ENCODE results near the gene ZNF275.
A peak's percentile ranks its signal among the peaks of the same experiment; 100 is the strongest.
"Not testable (repeated sequence)": the region's sequence is repeated elsewhere in the genome, so short reads cannot be mapped to it uniquely, and the experiment has no call there.

ZNF275 gene

DNA sequence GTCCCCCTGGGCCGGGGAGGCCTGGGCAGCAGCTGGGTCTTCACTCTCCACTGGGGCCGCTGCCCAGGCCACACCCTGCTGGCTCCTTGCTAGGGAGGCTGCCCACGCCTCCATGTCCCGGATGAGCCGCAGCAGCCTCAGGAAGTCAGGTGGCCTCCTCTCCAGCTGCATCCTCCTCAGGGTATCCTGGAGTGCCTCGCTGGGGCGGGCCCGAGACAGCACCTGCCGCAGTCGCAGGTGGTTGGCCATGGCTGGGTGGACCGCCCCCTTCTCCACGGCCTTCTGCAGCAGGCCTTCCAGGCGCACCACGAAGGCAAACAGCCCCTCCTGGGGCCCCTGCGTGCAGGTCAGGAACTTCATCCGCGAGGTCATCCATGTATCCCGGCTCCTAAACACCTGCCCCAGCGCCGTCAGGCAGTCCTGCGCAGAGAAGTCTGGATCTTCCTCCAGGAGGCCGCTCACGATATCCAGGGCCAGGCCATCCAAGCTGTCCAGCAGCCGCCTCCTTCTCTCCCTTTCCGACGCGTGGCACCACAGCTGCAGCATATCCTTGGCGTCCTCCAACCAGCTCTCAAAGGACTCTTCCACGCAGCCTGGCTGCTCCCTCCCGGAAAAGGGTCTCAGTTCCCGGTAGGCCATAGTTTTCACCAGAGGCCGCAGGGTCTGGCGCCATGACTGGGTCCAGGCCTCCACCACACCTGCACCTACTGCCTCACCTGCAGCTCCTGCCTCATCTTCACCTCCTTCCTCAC is 14.5 kb upstream of the ZNF275 start:
- peak; percentile 0 for DNase-seq

DNA sequence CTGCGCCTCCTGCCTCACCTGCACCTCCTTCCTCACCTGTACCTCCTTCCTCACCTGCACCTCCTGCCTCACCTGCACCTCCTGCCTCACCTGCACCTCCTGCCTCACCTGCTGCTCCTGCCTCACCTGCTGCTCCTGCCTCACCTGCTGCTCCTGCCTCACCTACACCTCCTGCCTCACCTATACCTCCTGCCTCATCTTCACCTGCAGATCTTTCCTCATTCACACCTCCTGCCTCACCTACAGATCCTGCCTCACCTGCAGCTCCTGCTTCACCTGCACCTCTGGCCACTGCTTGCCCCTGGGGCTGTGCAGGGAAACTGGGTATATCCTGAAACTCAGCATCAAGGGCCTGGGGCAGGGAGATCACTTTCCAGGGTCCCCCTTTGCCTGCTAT is 13.9 kb upstream of the ZNF275 start:
- DNase-seq = not testable (repeated sequence)

DNA sequence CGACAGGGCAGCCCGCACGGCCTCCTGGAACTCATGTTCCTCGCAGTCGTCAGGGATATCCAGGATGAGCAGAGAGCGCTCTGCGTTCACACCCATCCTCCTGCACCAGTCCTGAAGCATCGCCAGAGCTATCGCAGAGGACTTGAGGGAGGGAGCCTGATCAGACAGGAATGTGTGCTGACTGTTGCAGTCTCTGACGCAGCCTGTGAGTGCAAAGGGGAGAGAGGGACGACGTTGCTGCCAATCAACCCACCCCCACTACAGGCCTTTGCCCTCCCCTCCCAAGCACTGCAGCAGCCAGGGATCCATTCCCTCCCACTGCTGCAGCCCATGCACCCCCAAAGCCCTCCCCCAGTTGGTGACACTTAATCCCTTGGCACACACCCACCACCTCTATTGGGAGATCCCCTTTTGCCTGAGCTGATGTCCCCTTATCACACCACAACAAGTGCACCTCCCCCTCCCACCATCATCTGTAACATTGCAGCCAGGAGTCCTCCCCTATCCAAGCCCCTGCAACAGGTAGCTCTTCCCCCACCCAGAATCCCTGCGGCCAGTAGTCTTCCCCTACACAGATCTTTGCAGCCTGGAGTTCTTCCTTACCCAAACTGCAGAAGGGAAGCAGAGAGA is 13.3 kb upstream of the ZNF275 start:
- no peak for DNase-seq

DNA sequence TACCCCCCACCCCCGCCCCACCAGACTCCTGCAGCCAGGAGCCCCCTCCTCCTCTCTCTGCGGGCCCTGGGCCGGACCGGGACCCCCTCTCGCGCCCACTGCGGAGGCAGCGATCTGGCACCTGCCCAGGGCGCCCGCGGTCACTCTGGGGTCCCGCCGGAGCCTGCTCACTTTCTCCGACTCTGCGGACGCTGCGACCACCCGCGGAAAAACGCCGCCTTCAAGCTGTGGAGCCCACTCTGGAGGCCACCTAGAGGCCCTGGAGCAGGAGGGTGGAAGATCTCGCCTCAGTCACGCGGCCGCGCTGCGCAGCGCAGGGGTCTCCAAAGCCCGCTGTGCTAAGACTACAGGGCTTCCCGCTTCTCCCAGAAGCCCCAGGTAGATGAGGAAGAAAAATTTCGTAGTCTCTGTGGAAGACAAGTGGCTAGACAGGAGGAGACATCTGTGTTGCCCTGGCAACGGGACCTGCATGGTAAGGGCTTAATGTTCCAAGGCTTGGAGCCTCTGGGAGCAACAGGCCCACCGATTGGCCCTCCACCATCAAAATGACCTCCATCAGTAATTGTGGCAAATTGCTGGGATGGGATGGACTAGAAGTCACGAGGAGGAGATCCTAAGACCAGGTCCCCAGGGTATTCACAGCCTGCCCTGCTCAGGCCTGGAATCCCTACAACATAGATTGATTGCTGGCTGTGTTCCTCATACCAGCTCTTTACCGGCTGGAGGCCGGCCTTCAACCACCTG is 12.4 kb upstream of the ZNF275 start, which contains the start of gene PNMA6F:
Gene PNMA6F (minus strand): TSS at position 387 of the 744 bp plus-strand sequence. CDS start 1,093 bp downstream, outside the sequence.
- DNase-seq = peak; percentile 37

DNA sequence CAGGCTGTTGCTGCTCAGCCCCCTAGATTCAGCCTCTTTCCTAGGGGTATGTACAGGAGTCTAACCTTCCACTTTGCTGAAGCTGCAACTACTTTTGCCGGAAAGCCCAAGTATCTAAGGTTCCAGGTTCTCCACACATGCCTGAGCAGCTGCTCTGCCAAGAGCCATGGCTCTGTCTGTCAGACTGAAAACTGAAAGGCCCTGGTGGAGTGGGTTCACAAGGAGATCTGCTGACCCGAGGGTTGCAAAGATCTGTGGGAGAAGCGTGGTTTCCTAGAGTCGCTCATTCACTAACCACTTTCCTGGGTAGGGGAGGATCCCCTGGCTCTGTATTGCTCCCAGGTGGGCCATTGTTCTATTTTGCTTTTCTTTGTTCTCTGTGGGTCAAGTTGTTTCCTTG is 6.4 kb upstream of the ZNF275 start:
- DNase-seq = no peak

DNA sequence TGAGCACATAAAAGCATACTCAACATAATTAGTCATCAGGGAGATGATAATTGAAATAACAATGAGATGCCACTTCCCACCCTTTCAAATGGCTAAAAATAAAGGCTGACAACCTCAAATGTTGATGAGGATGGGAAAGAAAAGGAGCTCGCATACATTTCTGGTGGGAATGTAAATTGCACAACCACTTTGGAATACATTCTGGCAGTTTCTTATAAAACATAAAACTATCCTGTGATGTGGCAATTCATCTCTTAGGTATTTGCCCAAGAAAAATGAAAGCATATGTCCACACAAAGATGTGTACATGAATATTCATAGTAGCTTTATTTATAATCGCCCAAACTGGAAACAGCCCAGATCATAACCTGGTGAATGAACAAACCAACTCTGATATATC is 687 bp upstream of the ZNF275 start:
- no peak for DNase-seq

DNA sequence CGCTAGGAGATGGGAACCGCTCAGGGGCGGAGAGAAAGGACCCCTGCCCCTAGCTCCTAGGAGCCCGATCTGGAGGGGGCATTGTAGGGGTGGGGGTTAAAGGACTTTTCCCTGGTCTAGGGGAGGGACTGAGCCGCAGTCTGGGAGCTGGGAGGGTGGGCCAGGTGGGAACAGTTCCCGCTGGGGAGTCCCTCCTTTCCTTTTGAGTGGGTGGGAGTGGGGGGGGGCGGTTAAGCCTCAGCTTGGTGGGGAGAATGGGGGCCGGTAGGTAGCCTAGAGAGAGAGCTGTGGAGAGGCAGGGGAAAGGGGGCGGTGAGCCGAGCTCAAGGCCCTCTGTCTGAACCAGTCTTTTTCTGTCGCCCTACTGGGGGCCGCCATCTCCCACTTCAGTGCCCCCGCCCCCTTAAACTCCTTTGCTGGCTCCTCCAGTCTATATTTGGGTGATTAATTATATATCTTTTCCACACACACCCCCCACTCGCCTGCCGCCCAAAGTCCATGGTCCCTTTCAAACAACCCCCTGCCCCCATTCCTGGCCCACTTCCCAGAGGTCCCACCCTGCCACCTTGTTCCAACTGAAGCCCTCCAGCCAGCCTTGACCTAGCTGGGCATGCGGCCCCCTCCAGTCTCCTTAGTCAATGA is 822 bp downstream of the ZNF275 start:
- no peak for DNase-seq

DNA sequence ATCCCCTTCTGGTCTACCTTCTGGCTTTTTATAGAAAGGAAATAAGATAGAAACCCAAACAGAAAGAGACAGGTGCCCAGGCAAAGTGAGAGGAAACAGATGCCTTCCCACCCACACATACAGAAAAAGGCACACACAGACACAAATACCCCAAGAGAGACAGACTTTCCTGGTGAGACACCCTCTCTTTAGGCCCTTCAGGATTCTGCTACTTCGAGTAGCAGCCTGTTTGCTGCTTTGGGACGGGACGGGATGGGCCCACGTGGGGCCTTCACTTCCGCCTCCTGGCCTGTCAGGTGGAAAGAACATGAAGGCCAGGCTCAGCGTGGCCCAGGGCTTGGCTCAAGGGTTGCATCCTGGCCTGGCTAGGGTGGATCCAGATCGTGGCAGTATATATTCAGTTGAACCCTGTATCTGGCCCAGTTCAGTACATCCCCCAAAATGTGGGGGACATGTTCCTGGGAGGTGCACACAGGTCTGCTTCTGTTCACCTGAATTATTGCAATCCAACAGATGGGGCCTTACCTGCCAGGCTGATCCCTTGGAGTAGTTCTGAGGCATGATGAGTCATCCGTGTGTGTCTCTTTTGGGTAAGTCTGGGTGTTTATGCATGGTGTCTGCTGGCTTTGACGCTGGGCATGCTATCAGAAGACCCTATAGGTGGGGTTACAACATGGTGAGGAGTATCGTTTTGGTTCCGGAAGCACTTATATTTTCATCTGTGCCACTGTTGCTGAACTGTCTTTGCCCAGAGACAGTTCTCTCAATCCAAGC is 2.4 kb downstream of the ZNF275 start:
- DNase-seq = no peak

DNA sequence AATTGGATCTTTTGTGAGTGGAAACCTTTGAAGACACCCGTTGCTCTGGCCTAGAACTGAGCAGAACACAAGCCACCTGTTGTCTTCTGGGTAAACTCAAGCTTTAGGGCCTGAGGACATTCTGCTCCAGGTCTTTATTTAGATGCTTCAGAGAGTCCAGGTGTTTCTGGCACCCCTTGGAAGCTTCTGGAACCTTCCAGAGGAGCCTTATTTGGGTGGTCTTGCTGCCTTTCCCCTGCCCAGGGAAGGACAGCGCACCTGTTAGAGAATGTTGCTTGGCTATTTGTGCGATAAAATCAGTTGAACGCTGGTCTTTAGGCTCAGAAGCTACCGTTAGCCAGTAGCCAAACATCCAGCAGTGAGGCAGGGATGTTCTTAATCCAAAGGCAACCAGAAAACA is 3.0 kb downstream of the ZNF275 start:
- DNase-seq = no peak

DNA sequence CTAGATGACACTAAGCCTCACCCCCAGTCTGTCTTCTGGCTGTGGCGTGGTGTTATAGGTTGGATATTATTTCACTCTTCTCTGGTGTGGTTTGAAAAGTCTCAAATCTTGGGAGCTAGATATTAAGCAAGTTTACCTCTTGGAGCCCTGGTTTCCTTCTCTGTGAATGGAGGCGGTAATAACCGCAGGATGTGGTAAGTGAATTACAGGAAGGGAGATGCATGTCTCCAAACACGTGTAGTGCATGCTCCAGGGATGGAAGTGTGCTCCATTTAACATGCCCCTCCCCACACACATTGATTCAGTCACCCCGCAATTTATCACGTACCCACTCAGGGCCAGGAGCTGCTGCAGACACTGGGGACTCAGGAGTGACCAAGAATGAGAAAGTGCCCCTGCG is 4.9 kb downstream of the ZNF275 start:
- DNase-seq = no peak

DNA sequence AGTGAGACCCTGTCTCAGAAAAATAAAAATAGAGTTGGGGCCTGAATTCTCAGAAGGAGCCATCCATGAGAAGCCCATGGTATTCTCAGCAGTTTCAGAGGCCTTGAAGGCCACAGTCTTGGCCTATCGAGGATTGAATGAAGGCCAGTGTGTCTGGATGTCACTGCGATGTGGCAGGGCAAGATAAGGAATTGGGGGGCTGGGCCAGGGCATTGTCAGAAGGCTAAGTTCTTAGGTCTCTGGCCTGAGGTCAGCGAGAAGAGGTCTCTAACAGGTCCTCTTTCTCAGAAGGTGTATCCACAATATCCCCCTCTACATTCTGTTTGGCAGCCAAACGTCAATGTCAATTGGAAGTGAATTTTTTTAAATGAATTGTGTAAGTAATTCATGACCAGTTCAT is 5.7 kb downstream of the ZNF275 start:
- DNase-seq = no peak

DNA sequence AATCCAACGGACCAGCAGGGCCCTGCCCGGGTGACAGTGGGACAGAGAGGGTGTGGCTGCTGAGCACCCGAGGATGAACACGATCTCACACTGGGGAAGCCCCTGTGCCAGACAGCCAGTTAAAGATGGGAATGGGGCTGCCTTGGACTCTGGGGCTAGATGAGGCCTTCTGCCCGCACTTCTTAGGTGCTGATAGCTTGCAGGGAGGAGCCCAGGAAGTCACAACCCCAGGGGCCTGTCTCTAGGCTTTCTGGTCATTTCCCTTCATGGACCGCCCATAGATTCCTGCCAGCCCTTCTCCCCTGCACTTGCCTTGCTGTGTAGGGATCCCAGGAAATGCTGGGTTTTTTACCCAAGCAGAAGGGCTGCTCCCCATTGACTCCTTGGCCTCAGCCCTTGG is 6.2 kb downstream of the ZNF275 start:
- no peak for DNase-seq

DNA sequence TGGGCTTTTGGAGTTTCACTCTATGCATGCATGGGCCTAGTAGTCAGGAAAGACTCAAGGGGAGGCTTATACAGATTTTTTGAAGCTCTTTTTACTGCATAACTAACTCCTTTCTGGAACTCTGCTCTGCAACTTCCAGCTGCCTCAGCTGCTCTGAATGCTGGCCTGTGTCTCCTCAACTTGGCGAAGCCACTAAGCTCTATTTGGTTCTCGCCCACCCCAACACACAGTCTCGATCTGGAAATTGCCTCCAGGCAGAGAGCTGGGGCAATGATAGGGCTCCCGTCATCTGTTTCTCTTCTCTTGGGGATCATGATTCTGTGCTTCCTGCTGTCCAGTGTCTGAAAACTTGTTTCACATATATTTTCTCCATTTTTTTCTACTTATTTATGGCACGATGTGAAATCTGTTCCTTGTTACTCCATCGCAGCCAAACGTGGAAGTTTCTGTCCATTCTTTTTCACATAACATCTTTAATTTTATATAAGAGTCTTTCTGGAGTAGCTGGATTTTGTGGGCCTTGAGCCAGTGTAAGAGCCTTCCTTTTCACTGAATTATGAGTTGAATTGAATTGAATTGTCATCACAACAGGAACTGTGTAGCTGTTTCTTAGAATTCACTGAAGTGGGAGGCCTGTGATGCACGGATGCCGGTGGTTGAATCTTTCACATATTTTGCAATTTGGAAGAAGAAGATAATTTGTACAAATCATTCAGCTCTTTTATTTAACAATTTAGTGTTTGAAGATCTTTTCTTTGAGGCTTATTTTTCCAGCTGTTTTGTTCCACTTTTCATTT is 9.0 kb downstream of the ZNF275 start:
- no peak for DNase-seq

DNA sequence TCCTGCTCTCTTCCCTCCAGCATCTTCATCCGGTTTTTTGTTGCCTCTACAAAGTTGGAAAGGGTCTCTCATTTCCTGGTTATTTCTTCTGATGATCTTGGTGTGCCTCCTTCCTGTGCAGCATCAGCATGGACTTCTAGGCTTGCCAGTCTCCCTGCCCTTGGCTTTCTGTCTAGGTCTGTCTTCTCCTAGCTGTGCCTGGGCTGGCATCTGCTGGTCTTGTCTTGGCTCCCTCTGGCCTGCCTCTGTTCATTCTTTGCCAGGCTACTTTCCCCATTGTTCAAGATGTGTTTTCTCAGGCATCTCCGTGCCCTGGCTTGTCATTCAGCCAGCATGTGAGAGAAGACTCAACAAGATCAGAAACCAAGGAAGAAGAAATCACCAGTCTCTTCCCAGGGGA is 9.7 kb downstream of the ZNF275 start:
- no peak for DNase-seq

DNA sequence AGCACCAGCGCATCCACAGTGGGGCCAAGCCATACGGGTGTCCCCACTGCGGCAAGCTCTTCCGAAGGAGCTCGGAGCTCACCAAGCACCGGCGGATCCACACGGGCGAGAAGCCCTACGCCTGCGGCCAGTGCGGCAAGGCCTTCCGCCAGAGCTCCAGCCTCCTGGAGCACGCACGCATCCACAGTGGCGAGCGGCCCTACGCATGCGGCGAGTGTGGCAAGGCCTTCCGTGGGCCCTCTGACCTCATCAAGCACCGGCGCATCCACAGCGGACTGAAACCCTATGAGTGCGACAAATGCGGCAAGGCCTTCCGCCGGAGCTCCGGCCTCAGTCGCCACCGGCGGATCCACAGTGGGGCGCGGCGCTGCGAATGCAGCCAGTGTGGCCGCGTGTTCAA is 13.6 kb downstream of the ZNF275 start:
- DNase-seq = no peak

DNA sequence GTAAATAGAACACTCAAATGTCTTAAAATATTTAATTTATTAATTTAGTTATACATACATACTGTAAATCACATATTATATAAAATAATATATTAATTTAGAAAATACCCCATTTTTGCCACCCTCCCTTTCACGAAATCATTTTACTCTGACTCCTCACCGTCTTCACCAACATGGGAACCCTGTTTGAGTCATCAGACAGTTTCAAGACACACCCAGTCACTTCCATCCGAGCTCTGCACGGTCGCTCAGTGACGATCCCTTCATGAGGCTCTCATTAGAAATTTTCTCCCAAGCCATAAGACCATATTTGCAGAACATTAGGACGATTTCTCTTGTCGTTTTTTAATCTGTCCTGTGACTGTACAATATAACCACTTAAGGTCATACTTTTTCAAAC is 14.5 kb downstream of the ZNF275 start:
- no peak for DNase-seq

DNA sequence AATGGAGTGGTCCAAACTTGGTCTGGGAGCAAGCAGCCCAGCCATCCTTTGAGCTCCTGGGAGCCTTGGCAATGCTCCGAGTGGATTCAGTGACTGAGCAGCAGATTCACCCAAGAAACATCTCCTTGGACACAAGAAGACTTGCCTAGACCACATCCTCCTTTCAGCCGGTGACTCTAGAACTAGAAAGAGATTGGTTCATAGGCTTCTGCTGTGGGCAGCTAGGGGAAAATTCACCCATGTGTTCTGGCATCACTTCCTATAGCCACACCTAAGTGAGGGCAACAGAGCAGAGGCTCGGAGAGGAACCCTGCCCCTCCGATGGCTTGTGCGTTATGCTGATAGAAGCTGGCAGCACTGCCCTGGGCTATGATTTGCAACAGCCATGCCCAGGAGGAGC is 16.0 kb downstream of the ZNF275 start:
- no peak for DNase-seq

DNA sequence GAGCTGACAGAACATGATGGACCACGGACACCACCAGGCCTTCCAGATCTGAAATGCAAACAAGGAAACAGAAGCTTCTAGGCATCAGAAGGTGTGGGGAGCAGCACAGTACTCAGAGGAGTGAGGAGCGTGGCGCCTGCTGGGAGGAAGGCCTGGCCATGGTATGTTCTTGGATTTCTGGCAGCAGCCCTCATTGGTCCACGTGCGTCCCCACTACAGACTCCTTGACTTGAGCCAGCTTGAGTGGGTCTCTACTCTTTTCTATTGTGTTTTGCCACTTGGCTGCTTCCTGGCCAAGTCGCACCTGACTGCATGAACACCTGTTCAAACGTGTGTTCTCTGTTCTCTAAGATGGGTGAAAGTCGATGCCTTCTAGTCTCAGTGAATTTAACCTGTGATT is 18.0 kb downstream of the ZNF275 start:
- no peak for DNase-seq

DNA sequence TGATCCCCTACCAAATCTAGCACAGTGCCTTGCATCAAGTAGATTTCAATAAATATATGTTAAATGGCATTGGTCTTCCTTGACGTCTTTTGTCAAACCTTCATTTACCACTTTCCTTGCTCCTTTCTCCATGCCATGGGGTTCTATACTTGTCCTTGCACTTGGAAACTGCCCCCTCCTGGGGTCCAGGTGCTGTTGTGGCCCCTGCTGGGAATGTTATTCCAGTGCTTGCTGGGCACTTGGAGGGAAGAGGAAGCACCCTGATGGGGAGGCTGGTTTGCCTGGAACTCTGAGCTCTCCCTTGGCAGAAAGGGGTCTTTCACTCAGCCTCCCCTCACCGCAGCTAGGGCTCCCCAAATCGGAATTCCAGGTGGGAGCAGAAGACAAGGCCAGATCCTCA is 18.9 kb downstream of the ZNF275 start:
- no peak for DNase-seq

DNA sequence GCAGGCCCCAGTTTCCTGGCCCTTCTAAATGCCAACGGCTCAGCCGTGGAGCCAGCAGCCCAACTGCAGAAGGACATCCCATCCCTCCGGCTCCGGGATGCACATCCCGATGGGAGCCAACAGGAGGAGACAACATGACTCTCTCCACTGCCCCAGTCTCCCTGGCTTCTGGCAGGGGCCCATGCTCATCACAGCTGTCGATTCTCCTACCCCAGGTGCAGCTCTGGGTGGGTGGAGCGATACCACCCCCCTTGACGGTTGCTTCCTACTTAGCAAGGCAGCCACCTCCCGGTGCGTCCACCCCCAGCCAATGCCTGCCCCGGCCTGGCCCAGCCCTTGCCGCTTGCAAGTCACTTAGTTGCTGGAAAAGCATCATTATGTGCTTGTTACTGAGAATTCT is 19.5 kb downstream of the ZNF275 start:
- DNase-seq = peak; percentile 45

DNA sequence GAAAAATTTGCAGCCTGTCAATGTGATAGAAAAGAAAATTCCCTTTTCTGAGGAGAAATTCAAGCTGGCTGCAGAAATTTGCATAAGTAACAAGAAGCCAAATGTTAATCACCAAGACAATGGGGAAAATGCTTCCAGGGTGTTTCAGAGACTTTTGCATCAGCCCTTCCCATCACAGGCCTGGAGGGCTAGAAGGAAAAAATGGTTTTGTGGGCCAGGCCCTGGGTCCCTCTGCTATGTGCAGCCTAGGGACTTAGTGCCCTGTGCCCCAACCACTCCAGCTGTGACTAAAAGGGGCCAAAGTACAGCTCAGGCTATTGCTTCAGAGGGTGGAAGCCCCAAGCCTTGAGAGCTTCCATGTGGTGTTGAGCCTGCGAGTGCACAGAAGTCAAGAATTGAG is 23.9 kb downstream of the ZNF275 start:
- no peak for DNase-seq
